ENCODE data around the gene ADPRM. TPM values are rescaled to one million over a fixed set of nuclear protein-coding genes. Genes with fewer than 3 reads are reported as not detected.

ADPRM gene
- total and polyA plus RNA-seq, 7 experiments from 2014 or later = 16.4 to 120 (median 70.4) TPM

Other genes with a start within 250 kb of the ADPRM start
- not detected for gene MYH4, start 228.0 kb upstream of the ADPRM start, total RNA-seq
- not detected for gene MYH4, start 228.0 kb upstream of the ADPRM start, polyA plus RNA-seq
- not detected for gene MYH1, start 179.1 kb upstream of the ADPRM start, total RNA-seq
- not detected for gene MYH1, start 179.1 kb upstream of the ADPRM start, polyA plus RNA-seq
- not detected for gene MYH2, start 147.9 kb upstream of the ADPRM start, total RNA-seq
- gene MYH2, start 147.9 kb upstream of the ADPRM start, polyA plus RNA-seq = not detected
- 10 to 100 TPM in 2 of 5 experiments, 1 to 10 TPM in 3; 5.9 to 20.5 (median 7.6) TPM for gene MYH3, start 40.3 kb upstream of the ADPRM start, total RNA-seq
- 1 to 10 TPM in 1 of 2 donors, under 1 TPM in 1; 0.38 to 1.8 TPM for gene MYH3, start 40.3 kb upstream of the ADPRM start, polyA plus RNA-seq
- 10 to 100 TPM; 13.6 to 29.2 (median 26.7) TPM for gene SCO1, start 61 bp upstream of the ADPRM start, total RNA-seq
- gene SCO1, start 61 bp upstream of the ADPRM start, polyA plus RNA-seq = 10 to 100 TPM; 14.6 to 17.1 TPM
- 1 to 10 TPM in 4 of 5 experiments, under 1 TPM in 1; 0.65 to 7.4 (median 2.9) TPM for gene TMEM220, start 32.4 kb downstream of the ADPRM start, total RNA-seq
- 1 to 10 TPM; 6.5 to 8.4 TPM for gene TMEM220, start 32.4 kb downstream of the ADPRM start, polyA plus RNA-seq
- not detected for gene TMEM238L, start 106.5 kb downstream of the ADPRM start, total RNA-seq
- gene TMEM238L, start 106.5 kb downstream of the ADPRM start, polyA plus RNA-seq = not detected
- gene PIRT, start 140.5 kb downstream of the ADPRM start, total RNA-seq = not detected
- not detected for gene PIRT, start 140.5 kb downstream of the ADPRM start, polyA plus RNA-seq

All from naive thymus-derived CD4-positive, alpha-beta T cell (primary cell).